SK-N-SH treated with all-trans-retinoic acid at 6 μM for 48 hours (cell line): ENCODE measurements around the gene YPEL5.

Experiments
- ESRRG ChIP-seq: fragments of 250-450 bp; sonication (Bioruptor Pico); IDR thresholded peaks from 2 replicates; pipeline ENCODE4 v1.6.1; 2021; ENCODE audit warnings: mild to moderate bottlenecking
- GLIS3 ChIP-seq: fragments of 250-450 bp; sonication (Bioruptor Pico); IDR thresholded peaks from 2 replicates; pipeline ENCODE4 v1.5.0; 2020; ENCODE audit warnings: mild to moderate bottlenecking, moderate library complexity
- OSR1 ChIP-seq: fragments of 250-450 bp; sonication (Bioruptor Pico); IDR thresholded peaks from 2 replicates; pipeline ENCODE4 v1.8.0; 2022; ENCODE audit warnings: moderate library complexity, mild to moderate bottlenecking, inconsistent platforms
- PPARA ChIP-seq: fragments of 250-450 bp; sonication (Bioruptor Pico); IDR thresholded peaks from 2 replicates; pipeline ENCODE4 v1.5.0; 2020; ENCODE audit warnings: mild to moderate bottlenecking, borderline replicate concordance
- ZFP3 ChIP-seq: fragments of 250-450 bp; sonication (Bioruptor Pico); IDR thresholded peaks from 2 replicates; pipeline ENCODE4 v1.5.0; 2020; ENCODE audit warnings: mild to moderate bottlenecking, moderate library complexity
- ZFP30 ChIP-seq: fragments of 450-650 bp; formaldehyde crosslinking; IDR thresholded peaks from 2 replicates; pipeline ENCODE4 v1.5.0; 2022; ENCODE audit warnings: mild to moderate bottlenecking, moderate library complexity
- ZNF565 ChIP-seq: fragments of 450-650 bp; formaldehyde crosslinking; conservative IDR thresholded peaks from 2 replicates; pipeline ENCODE4 v1.5.0; 2020; ENCODE audit warnings: low read depth, mild to moderate bottlenecking, moderate library complexity
- TF ChIP-seq, protein P1 (sequence below): fragments of 250-450 bp; sonication (Bioruptor Pico); IDR thresholded peaks from 2 replicates; pipeline ENCODE4 v1.8.0; 2020; ENCODE audit warnings: mild to moderate bottlenecking, moderate library complexity, borderline replicate concordance
- TF ChIP-seq, protein P2 (sequence below): fragments of 250-450 bp; sonication (Bioruptor Pico); IDR thresholded peaks from 2 replicates; pipeline ENCODE4 v1.5.1; 2020; ENCODE audit warnings: low read depth, mild to moderate bottlenecking, moderate library complexity

DNA sequence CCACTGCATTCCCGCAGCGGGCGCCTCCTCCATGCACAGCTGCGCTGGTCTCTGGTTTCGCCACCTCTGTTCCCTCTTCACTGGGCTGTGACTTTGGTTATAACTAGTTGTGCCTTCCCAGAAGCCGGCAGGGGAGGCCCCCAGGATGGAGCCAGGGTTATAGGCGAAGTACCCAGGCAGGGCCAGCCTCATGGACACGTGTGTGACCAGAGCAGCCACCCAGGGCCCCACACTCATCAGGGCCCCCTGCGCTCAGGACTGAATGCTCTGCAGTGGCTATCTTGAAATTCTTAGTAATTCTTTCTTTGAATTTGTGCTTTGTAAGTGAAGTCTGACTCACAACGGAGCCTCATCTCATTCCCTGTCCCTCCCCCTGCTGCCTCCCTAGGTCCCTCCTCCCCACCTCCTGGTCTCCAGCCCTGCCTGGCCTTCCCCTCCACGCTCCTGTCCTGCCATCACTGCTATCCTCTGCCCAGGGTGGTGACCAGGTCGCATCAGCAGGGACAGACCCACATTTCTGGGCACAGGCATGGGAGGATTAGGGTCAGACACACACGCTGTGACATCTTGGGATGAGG, 46.4 kb downstream of the YPEL5 start:
- TF ChIP-seq PPARA (CRISPR knock-in tag) (no peak), ZFP30 (CRISPR knock-in tag) (no peak), OSR1 (CRISPR knock-in tag) (no peak), ESRRG (CRISPR knock-in tag) (no peak), ZNF565 (no peak), ZFP3 (no peak), GLIS3 (CRISPR knock-in tag) (no peak)
- TF ChIP-seq, protein P1, sequence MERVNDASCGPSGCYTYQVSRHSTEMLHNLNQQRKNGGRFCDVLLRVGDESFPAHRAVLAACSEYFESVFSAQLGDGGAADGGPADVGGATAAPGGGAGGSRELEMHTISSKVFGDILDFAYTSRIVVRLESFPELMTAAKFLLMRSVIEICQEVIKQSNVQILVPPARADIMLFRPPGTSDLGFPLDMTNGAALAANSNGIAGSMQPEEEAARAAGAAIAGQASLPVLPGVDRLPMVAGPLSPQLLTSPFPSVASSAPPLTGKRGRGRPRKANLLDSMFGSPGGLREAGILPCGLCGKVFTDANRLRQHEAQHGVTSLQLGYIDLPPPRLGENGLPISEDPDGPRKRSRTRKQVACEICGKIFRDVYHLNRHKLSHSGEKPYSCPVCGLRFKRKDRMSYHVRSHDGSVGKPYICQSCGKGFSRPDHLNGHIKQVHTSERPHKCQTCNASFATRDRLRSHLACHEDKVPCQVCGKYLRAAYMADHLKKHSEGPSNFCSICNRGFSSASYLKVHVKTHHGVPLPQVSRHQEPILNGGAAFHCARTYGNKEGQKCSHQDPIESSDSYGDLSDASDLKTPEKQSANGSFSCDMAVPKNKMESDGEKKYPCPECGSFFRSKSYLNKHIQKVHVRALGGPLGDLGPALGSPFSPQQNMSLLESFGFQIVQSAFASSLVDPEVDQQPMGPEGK (CRISPR knock-in tag), result no peak
- TF ChIP-seq, protein P2, sequence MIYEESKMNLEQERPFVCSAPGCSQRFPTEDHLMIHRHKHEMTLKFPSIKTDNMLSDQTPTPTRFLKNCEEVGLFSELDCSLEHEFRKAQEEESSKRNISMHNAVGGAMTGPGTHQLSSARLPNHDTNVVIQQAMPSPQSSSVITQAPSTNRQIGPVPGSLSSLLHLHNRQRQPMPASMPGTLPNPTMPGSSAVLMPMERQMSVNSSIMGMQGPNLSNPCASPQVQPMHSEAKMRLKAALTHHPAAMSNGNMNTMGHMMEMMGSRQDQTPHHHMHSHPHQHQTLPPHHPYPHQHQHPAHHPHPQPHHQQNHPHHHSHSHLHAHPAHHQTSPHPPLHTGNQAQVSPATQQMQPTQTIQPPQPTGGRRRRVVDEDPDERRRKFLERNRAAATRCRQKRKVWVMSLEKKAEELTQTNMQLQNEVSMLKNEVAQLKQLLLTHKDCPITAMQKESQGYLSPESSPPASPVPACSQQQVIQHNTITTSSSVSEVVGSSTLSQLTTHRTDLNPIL (CRISPR knock-in tag), result no peak
